COLO668 (cell line): Measurements from ENCODE around the gene FOXF2.

Experiments used
- DNase-seq: peaks from one replicate; lab custom pipeline; 2025; ENCODE audit not compliant: unreplicated experiment; lab: John Stamatoyannopoulos, UW

Gene FOXF2

GRCh38 chr6:1390133-1390945, 963 bp downstream of the FOXF2 start:
- peak; percentile 29 for DNase-seq

DNA sequence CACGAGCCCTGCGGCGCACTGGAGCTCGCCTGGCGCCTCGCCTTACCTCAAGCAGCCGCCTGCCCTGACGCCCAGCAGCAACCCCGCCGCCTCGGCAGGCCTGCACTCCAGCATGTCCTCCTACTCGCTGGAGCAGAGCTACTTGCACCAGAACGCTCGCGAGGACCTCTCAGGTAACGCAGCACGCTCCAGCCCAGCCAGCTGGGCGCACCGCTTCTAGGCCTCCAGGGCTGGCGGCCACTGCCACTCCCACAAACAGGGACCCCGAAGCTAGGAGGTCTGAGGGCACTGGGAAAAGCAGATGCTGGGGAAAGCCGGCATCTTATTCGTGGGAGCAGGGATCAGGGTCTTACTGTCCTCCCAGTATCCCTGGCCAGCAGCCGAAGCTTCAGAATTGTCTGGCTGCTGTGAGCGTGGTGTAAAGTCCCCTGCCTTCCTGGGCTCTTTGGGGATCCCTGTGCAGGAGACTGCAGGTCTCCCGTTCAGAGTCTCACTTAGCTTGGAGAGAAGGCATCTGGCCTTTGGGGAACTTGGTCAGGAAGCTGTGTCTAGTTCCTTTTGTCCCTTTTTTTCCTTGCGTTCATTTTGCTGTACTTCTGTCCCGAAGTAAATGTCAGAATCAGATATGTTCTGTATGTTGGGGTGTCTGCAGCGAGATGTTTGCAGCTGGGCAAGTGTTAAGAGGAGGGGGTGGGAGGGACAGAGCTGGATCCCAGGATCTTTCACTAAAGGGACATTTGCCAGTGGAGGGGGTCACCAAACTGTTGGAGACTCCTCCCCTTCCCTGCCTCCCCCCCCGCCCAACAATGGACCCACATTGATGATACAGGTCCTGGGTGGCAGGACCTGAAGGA, 1.8 kb downstream of the FOXF2 start:
- DNase-seq: no peak

DNA sequence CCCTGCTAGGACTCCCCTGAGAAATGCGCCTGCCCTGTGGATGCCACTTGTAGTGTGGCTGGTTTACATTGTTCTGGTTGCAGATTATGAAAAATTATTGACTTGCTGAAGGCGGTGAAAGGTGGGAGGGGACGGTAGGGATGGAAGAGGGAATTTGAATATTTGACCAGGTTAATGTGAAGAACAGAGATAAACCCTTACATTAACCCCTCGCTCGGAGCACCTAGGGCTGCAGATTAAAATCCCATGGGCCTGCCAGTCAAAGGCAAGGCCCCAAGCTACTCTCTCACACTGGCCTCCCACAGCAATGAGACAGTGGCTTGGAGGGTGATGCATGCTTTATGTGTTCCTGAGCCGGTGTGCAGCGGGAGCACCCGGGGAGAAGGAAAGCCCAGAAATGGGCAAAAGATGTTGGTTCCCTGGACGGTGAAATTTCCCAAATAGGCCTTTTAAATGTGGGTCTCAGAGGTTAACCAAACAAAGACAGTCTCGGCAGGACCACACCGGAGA, 2.5 kb downstream of the FOXF2 start:
- DNase-seq: no peak

GRCh38 chr6:1392813-1393640, 3.7 kb downstream of the FOXF2 start:
- no peak for DNase-seq

- no peak for DNase-seq
Observed at GRCh38 chr6:1393641-1394283, 4.4 kb downstream of the FOXF2 start.

DNA sequence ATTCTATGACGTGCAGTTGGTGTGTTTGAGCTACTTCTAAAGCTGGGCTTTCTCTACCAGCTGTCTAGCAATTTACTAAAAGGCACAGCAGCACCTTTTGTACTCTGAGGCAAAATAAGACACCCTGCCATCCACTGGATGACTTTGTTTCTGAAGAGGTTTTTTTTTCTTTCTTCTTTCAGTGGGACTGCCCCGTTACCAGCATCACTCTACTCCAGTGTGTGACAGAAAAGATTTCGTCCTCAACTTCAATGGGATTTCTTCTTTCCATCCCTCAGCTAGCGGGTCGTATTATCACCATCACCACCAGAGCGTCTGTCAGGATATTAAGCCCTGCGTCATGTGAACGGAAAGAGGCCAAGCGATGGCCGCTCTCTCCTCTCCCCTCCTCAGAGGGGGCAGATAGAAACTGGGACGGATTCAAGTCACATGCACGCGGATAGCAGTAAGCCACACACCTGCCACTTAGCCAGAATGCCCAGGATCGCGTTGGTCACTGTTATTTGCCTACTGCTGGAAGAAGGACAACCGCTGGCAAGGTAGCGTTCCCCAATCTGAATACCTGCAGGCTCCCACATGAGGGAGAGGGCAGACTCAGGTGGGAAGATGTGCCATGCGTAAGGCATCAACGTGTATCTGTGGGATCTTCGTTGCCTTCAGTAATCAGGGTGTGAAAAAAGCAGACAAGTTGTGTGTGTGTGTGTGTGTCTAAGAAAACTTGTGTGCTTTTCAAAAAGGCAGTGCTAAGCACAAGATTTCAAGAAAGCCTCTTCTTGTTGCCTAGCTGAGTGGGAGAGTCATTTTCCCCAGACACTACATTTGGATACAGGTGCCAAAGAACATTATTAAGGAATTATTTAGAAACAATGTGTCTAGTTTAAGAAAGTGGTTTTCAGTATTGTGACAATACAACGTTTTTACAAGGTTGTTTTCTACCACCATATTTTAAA, 5.4 kb downstream of the FOXF2 start:
- no peak for DNase-seq

- no peak for DNase-seq
Observed at GRCh38 chr6:1395506-1395905, 6.1 kb downstream of the FOXF2 start.

DNA sequence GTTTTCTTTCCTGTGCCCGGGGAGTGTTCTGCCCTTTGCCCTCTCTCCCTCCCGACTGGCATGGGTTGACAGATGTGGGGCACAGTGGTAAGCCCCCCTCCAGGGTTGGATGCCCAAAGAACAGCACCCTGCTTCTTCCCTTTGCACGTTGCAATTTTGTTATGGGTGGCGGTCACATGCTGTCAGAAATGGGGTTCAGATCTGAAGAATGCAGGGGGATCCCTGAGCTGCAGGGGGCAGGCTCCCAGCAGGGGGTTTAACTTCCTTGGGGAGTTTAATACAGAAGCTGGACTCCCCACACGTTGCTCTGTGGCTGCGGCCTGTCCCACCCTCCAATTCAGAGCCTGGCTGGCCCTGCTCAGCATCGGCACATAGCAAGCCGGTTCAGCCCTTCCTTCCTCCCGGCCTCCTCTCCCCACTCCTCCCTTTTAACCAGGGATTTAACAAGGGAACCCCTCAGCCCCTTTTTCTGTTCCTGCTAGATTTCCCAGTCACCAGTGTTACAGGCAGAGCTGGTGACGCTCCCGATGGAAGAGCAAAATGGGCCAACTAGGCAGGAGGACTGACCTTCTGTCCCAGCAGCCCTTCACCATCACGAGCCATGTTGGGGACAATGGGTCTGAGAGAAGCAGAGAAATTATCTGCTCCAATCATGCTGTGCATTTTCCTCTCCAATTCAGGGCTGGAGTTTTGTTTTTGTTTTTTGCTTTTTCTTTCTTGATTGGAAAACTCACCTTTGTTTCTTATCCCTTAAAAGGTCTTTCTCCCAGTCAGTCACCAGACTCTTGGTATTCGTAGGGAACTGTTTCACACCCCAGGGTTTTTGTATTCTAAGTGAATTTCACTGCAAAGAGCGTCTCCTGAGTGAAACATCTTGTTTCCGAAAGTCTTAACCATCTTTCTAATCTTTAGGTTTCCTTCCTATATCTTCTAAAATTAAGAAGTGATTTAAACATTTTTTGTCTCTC, 6.8 kb downstream of the FOXF2 start:
- no peak for DNase-seq

- peak; percentile 45 for DNase-seq
Observed at GRCh38 chr6:1396952-1397868, 7.8 kb downstream of the FOXF2 start.

DNA sequence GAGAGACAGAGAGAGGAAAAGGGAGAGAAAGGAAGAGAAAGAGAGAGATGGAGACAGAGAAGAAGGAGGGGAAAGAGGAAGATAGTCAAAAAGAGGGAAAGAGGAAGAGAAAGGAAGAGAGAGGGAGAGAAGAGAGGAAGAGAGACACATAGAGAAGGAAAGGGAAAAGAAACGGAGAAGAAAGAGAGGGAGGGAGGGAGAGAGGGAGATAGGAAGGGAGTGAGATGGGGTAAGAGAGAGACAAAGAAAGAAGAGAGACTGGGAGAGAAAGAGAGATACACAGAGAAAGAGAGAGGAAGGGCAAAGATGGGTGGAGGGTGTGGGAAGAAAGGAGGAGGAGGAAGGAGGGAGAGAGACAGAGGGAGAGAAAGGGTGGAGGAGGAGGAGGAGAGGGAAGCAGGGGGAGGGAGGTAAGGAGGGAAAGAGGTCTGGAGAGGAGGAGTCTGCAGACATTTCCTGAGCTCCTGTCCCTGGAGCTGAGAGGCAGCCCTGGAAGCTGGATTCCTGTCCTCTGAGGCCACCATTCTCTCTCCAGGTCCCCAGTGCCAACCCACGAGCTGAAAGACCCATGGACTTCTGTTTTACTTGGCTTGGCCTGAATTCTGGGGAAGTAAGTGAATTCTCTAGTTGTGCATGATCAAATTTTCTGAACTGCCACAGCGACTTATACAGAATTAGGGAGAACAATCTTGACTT, 9.9 kb downstream of the FOXF2 start:
- DNase-seq: no peak

DNA sequence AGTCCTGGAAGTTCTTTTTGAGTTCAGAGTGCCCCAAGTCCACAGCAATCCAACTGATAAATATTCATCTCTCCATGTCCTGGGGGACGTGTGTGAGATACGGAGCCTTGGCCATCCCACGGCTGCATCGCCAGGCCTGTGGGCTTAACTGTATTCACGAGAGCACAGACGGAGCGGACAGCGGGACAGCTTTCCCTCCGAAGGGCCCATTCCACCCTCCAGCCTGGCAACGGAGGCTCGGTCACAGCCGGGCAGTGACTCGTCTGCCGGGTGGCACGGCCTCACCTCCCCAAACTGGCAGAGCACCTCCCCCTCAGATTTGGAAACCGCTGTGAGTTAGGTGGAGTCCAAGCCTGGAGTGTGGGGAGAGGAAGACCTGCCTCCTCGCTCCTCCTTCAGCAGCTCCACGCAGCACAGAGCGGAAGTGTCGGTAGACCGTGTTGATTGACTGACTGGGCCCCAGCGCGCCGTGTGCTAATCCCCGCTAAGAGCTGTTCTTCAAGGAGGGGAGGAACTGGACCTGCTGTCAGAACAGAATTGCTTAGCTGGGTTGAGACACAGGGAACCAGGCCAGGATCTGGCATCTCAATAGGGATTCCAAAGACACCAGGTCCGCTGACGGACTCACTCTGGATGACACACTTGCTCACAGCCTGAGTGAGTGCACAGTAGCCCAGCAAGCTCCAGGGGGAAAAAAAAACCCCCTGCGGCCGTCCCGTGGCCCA, 10.9 kb downstream of the FOXF2 start:
- DNase-seq: no peak

DNA sequence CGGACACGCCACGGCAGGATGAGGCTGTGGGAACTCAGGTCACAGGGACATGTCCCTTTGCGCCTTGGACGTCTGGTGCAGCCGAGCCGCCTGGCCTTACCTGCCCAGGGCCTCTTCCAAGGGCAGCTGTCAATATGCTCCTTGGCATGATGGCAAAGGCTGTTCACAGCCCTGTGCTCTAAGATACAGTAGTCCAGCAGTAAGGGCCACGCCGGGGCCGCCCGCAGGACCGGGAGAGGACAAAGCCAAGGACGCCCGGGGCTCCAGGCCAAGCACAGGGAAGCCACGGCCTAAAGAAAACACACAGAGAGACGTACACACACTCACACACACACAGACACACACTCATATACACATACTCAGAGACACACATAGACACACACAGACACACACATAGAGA, 13.0 kb downstream of the FOXF2 start:
- no peak for DNase-seq

- no peak for DNase-seq
Observed at GRCh38 chr6:1402868-1403267, 13.5 kb downstream of the FOXF2 start.

DNA sequence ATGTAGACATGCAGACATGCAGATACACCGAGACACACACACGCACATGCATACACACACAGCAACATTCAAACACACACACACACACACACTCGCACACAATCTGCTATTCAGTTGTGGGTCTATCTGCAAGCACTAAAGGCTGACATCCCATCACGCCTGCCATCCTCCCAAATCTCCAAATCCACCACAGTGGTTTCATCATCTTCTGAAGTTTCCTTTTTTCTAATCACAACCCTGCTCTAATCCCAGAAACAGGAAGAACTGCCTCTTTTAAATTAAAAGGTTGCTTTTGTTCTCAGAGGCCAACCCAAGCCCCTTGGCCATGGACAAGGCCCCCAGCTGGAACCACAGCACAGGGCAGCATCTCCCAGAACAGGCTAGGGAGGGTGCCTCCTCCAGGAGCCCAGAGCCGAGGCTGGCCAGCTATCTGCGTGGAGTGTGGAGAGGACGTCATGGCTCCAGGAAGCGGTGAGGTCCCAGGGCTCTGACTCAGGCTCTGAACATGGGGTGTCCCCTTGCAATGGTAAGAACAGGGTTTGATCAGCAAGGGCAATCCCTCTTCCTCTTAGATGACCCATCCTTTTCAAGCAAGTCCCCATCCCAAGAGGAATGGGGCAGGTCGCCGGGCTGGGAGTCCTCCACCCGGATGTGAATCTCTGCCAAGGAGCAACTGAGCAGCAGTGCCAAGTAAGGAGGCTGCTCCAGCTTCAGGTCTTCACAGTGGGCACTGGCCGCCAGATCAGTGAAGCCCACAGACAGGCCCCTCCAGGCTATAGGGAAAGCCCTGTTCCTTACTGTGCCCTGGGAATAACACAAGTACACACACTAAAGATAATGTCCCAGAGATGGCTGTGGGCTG, 14.7 kb downstream of the FOXF2 start:
- DNase-seq: no peak

GRCh38 chr6:1404713-1405098, 15.3 kb downstream of the FOXF2 start:
- DNase-seq: no peak
